Measurements from ENCODE around the gene PSMA5. TPM values are rescaled to one million over a fixed set of nuclear protein-coding genes. Genes with fewer than 3 reads are reported as not detected.

The PSMA5 gene
- polyA plus RNA-seq, 1 donor (not counting 4 experiments of a cell fraction or from before 2014, with no cell fraction given), result 150 TPM

DNA sequence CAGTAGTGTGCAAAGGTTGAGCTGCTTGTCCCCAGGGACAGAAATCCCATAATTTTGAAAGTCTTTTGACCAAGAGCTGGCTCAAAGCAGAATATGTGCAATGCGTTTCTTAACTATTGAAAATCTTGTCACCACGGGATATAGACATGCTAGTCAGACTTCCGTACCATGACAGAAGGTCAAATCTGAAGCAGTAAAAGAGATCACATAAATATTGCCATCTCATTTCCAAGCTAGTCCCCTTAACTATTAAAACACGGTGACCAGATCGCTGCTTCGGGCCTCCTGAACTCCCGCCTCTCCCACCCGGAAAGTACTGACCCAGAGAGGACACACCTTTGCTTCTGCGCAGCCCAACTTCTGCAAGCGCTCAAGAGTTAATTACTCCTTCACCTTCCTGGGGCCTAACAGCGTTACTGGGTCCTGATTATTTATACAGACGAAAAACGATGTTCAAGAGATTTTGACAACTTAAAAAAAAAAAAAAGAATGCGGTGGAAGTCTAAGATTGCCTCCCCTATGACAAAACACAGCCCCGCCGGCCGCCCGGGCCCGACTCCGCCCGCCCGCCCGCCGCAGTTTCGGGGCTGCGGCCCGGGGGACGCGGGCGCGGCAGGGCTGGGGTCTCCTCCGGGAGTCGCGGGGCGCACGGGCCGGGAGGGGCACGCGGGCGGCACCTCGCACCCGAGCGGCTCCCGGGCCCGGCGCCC is 29.2 kb downstream of the PSMA5 start:
- dilution Hi-C loops (cut with MboI; ENCODE audit: extremely low pct_ligation_motif_present, low sequenced_read_pairs), result no loop called here
- H3K36me3 ChIP-seq (ENCODE audit: control insufficient read depth in 2 of 2, extremely low read depth in 1 of 2, insufficient read depth in 2 of 2, low read length in 2 of 2), result peaks cover 0 to 4% of the 10 kb centered on the region in 2 experiments
- no peak overlapping the region for H3K9ac ChIP-seq (ENCODE audit: control insufficient read depth, extremely low read depth, insufficient read depth, low read length)
- DNase-seq (ENCODE audit: low read depth, low spot score) (no peak), FAIRE-seq (no peak)
- peak overlapping the region; percentile 72 for H3K4me2 ChIP-seq (ENCODE audit: control insufficient read depth, extremely low read depth, insufficient read depth, low read depth, low read length)
- TF ChIP-seq CTCF (optimal IDR thresholded peaks at IDR 0.05 in 1 of 3, IDR thresholded peaks at IDR 0.05 in 1 of 3, conservative IDR thresholded peaks at IDR 0.05 in 1 of 3; ENCODE audit: extremely low read depth in 1 of 3, insufficient read depth in 2 of 3, low read length in 3 of 3) (no peak), EZH2 (IDR thresholded peaks at IDR 0.05; ENCODE audit: low read length) (peak; percentile 69)
- H3K27ac ChIP-seq (ENCODE audit: control insufficient read depth, insufficient read depth, low read length), result no peak overlapping the region
- no peaks in the 10 kb centered on the region for H3K9me3 ChIP-seq (ENCODE audit: control insufficient read depth, low read depth, low read length)
- H3K4me1 ChIP-seq (ENCODE audit: control insufficient read depth, extremely low read depth, insufficient read depth, low read length), result peaks cover 6% of the 10 kb centered on the region
- no peaks in the 10 kb centered on the region for H3K9me1 ChIP-seq (ENCODE audit: control insufficient read depth, extremely low read depth, insufficient read depth, low read length)
- H2AFZ ChIP-seq (ENCODE audit: control insufficient read depth, low read length), result no peak overlapping the region
- peaks cover 12% of the 10 kb centered on the region for H3K27me3 ChIP-seq (ENCODE audit: control insufficient read depth, extremely low read depth, insufficient read depth, low read length)
- peak overlapping the region in 2 of 3 experiments; percentile 20 to 25 for H3K4me3 ChIP-seq (ENCODE audit: control insufficient read depth in 2 of 3, extremely low read depth in 1 of 3, insufficient read depth in 2 of 3, low read depth in 1 of 3, low read length in 3 of 3)
- no peaks in the 10 kb centered on the region for H4K20me1 ChIP-seq (ENCODE audit: control insufficient read depth, extremely low read depth, insufficient read depth, low read length)
- H3K79me2 ChIP-seq (ENCODE audit: control insufficient read depth, insufficient read depth, low read length), result no peaks in the 10 kb centered on the region

- Histone ChIP-seq H3K27me3 (ENCODE audit: control insufficient read depth, extremely low read depth, insufficient read depth, low read length) (peaks cover 12% of the 10 kb centered on the region), H3K4me2 (ENCODE audit: control insufficient read depth, extremely low read depth, insufficient read depth, low read depth, low read length) (no peak overlapping the region), H3K9me3 (ENCODE audit: control insufficient read depth, low read depth, low read length) (no peaks in the 10 kb centered on the region), H4K20me1 (ENCODE audit: control insufficient read depth, extremely low read depth, insufficient read depth, low read length) (no peaks in the 10 kb centered on the region), H3K9ac (ENCODE audit: control insufficient read depth, extremely low read depth, insufficient read depth, low read length) (no peak overlapping the region), H3K4me3 (ENCODE audit: control insufficient read depth in 2 of 3, extremely low read depth in 1 of 3, insufficient read depth in 2 of 3, low read depth in 1 of 3, low read length in 3 of 3) (no peak overlapping the region), H3K27ac (ENCODE audit: control insufficient read depth, insufficient read depth, low read length) (no peak overlapping the region), H2AFZ (ENCODE audit: control insufficient read depth, low read length) (no peak overlapping the region), H3K9me1 (ENCODE audit: control insufficient read depth, extremely low read depth, insufficient read depth, low read length) (no peaks in the 10 kb centered on the region), H3K4me1 (ENCODE audit: control insufficient read depth, extremely low read depth, insufficient read depth, low read length) (peaks cover 6% of the 10 kb centered on the region), H3K36me3 (ENCODE audit: control insufficient read depth in 2 of 2, extremely low read depth in 1 of 2, insufficient read depth in 2 of 2, low read length in 2 of 2) (peaks cover 0 to 1% of the 10 kb centered on the region in 2 experiments), H3K79me2 (ENCODE audit: control insufficient read depth, insufficient read depth, low read length) (no peaks in the 10 kb centered on the region)
- dilution Hi-C loops (cut with MboI; ENCODE audit: extremely low pct_ligation_motif_present, low sequenced_read_pairs), result no loop called here
- DNase-seq (ENCODE audit: low read depth, low spot score) (no peak), FAIRE-seq (no peak)
- TF ChIP-seq CTCF (optimal IDR thresholded peaks at IDR 0.05 in 1 of 3, IDR thresholded peaks at IDR 0.05 in 1 of 3, conservative IDR thresholded peaks at IDR 0.05 in 1 of 3; ENCODE audit: extremely low read depth in 1 of 3, insufficient read depth in 2 of 3, low read length in 3 of 3) (no peak), EZH2 (IDR thresholded peaks at IDR 0.05; ENCODE audit: low read length) (no peak)
These were observed 29.8 kb downstream of the PSMA5 start for GRCh38 chr1:109396513-109396839.
